Stomach smooth muscle (tissue), 2 donors: ENCODE data around the gene KLHL34.

Experiments used
- H3K27ac ChIP-seq: one replicate; pipeline ENCODE4 v1.7.0; 2013; ENCODE audit warnings: mild to moderate bottlenecking, low read length, inconsistent platforms
- H3K27me3 ChIP-seq, 2 donors: one replicate each; pipeline ENCODE4 v1.7.0; 2013; ENCODE audit warnings: low read length in 2 of 2; ENCODE audit not compliant: insufficient read depth in 2 of 2, control insufficient read depth in 1 of 2
- H3K36me3 ChIP-seq, 2 donors: one replicate each; pipeline ENCODE4 v1.7.0; 2013; ENCODE audit warnings: low read length in 2 of 2; ENCODE audit not compliant: control insufficient read depth in 2 of 2, insufficient read depth in 2 of 2
- H3K4me1 ChIP-seq: one replicate; pipeline ENCODE4 v1.7.0; 2013; ENCODE audit warnings: low read length; ENCODE audit not compliant: control insufficient read depth, insufficient read depth
- H3K4me3 ChIP-seq, 2 donors: one replicate each; pipeline ENCODE4 v1.7.0; 2013; ENCODE audit warnings: low read length in 2 of 2
- H3K9ac ChIP-seq, 2 donors: one replicate each; pipeline ENCODE4 v1.7.0; 2013; ENCODE audit warnings: low read length in 2 of 2, mild to moderate bottlenecking in 1 of 2
- H3K9me3 ChIP-seq, 2 donors: one replicate each; pipeline ENCODE4 v1.7.0; 2013; ENCODE audit warnings: low read length in 2 of 2; ENCODE audit not compliant: control insufficient read depth in 2 of 2
- donor health status: healthy.
- donor health status: Pancreatic carcinoma.

KLHL34 gene

DNA sequence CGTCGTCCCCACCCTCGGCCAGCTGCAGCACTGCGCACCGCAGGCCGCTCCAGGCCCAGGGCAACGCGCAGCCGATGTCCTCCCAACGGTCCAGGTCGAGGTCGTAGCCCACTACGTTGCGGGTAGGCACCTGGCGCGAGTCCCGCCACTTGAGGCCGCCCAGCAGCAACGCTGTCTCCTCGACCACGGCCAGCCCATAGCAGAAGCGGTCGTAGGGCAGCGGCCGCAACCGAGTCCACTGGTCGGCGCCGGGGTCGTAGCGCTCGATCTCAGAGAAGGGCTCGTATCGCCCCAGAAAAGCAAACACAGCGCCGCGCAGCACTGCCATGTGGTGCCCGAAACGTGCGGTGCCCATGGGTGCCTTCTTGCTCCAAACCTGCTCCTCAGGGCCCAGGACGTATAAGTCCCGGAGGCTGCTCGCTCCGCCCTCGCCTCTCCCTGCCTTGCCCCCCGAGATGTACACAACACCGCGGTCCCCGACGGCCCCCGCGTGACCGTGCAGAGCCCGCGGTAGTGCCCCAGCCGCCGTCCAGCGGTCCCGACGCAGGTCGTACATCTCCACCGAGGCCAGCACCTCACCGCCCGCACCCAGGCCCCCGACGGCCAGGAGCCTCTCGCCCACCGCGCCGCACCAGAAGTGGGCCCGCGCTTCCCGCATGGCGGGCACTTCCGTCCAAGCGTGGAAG is 2.1 kb downstream of the KLHL34 start:
- Histone ChIP-seq H3K27me3 (peaks cover 0 to 16% of the 10 kb centered on the region in 2 donors), H3K4me3 (peak overlapping the region in 1 of 2 donors; percentile 44), H3K4me1 (peaks cover 5% of the 10 kb centered on the region), H3K9ac (no peak overlapping the region), H3K27ac (no peak overlapping the region), H3K9me3 (no peaks in the 10 kb centered on the region), H3K36me3 (no peaks in the 10 kb centered on the region)

DNA sequence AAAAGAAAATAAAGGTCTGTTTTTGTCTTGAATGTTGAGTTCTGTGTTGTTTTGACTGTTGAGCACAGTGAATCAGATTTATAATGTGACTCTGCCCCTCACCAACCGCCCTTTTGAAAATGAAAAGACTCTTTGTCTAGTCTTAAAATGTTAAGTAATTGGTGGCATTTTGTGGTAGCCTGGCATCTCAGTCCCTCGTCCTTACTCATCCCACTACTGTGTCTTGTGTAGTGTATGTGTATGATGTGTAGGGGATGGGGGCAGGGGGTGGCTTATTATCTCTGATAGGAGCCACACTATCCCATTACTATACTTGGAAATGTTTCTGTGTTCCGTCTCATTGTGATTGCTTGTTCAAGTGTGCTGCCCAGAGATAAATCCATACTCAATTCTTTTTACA is 12.2 kb downstream of the KLHL34 start:
- H3K9ac ChIP-seq, result no peak overlapping the region
- no peaks in the 10 kb centered on the region for H3K4me1 ChIP-seq
- no peaks in the 10 kb centered on the region for H3K36me3 ChIP-seq
- no peak overlapping the region for H3K4me3 ChIP-seq
- no peak overlapping the region for H3K27ac ChIP-seq
- no peaks in the 10 kb centered on the region for H3K9me3 ChIP-seq
- H3K27me3 ChIP-seq, result no peaks in the 10 kb centered on the region

DNA sequence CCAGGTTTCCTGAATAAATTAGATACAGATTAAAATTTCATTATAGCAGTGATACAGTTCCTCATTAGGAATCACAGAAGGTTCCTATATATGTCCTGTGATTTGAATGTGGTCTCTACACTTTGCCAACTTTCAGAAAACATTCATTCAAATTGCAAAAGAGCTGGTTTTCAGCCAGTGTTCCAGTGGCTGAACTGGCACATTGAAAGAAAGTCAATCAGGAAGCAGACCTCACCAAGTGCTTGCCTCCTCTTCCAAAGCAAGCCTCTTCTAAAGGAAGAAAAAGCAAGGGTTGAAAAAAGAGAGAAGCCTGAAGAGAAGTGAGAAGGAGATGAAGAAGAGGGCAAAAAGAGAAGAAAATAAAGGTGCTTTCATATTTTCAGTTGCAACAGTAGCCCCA is 12.7 kb downstream of the KLHL34 start:
- no peak overlapping the region for H3K4me3 ChIP-seq
- no peaks in the 10 kb centered on the region for H3K27me3 ChIP-seq
- no peaks in the 10 kb centered on the region for H3K4me1 ChIP-seq
- no peaks in the 10 kb centered on the region for H3K36me3 ChIP-seq
- H3K9ac ChIP-seq, result no peak overlapping the region
- H3K27ac ChIP-seq, result no peak overlapping the region
- H3K9me3 ChIP-seq, result no peaks in the 10 kb centered on the region

DNA sequence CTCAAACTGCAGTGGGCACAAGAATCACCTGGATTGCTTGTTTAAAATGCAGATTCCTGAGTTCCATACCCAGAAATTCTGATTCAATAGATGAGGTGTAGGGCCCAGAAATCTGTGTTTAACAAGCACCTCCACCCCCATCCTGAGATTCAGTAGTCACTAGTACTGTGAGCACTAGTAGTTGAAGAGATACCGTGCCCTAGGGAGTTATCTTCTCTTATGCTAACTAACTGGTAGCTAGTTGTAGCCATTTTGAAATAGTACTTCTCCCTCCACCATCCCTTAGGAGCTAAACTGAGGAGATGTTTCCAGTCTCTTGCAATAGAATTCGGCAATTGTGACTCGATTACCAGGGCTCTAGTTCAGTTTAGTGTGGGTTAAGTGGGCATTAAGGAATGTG is 18.4 kb downstream of the KLHL34 start:
- Histone ChIP-seq H3K4me3 (no peak overlapping the region), H3K4me1 (no peaks in the 10 kb centered on the region), H3K36me3 (no peaks in the 10 kb centered on the region), H3K27ac (no peak overlapping the region), H3K9me3 (no peaks in the 10 kb centered on the region), H3K9ac (no peak overlapping the region), H3K27me3 (no peaks in the 10 kb centered on the region)

DNA sequence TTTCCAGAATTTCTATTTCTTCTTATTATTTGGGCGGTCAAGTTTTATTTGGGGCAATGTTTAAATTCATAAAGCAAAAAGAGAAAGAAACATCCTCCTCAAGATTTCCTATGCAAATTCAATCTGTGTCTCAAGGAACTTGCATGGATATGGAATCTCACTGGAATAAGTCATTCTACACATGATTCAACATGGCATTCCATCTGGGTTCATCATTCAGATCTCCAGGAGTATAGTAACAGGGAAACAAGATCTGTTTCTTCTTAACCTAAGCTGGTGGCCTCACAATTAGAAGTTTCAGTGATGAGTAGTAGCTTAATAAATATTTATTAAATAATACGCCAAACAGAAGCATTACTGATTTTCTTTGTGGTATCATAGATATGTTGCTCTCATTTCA is 19.8 kb downstream of the KLHL34 start:
- H3K27ac ChIP-seq, result no peak overlapping the region
- no peaks in the 10 kb centered on the region for H3K36me3 ChIP-seq

DNA sequence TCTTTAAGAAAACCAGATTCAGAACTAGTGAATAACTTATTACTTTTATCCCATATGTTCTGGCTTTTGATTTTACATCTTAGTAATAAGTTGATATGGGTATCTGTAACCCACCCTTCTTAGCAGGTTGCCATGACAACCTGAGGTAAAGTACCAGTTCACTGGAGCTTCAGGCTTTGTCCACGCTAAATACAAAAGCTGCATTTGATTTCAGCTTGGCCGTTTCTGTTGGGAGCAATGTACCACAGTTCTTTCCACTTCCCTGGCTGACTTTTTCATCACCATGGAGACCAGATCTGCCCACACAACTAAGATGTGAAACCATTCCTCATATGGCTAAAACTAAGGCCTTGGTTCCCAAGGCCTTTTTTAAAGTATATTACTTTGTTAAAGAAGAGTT is 26.1 kb downstream of the KLHL34 start:
- Histone ChIP-seq H3K27me3 (no peaks in the 10 kb centered on the region), H3K4me3 (no peak overlapping the region), H3K27ac (no peak overlapping the region), H3K4me1 (no peaks in the 10 kb centered on the region), H3K9ac (no peak overlapping the region), H3K9me3 (no peaks in the 10 kb centered on the region), H3K36me3 (no peaks in the 10 kb centered on the region)

More for the DNA sequence above, 19.8 kb downstream of the KLHL34 start:
- Histone ChIP-seq H3K9me3 (no peaks in the 10 kb centered on the region), H3K9ac (no peak overlapping the region), H3K4me3 (no peak overlapping the region), H3K4me1 (no peaks in the 10 kb centered on the region), H3K27me3 (no peaks in the 10 kb centered on the region)

DNA sequence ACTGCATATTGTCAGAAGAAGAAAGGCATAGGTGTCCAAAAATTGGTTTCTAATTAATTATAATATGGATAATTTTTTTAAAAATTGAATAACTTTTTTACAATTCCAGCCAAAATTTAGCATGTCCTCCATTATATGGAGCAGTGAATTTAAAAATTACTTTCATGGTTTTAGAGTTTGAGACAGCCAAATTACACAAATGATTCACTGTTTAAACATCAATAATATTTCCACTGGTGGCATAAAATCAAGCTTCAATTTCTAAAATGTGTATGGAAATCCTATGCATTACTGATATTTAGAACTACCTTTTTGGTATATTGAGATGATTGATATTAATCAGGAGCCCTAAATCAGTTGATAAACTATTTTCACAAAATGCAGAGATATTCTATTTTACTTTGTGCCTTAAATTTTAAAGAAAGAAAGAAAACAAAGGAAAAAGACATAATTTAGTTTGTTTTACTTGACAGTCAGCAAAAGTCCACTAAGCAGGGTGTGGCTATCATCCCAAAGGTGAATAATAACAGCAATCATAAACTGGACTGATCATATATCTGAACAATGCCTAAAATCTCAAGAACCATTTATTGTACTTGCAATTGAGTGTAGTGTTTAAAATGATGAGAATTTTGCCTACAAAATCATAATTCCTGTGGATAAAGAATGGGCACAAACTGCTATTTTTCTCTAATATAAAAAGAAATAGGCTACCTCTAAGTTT is 34.2 kb downstream of the KLHL34 start:
- no peaks in the 10 kb centered on the region for H3K36me3 ChIP-seq
- H3K4me1 ChIP-seq, result no peaks in the 10 kb centered on the region
- no peak overlapping the region for H3K27ac ChIP-seq
- no peak overlapping the region for H3K4me3 ChIP-seq
- no peak overlapping the region for H3K9ac ChIP-seq
- no peaks in the 10 kb centered on the region for H3K27me3 ChIP-seq
- no peaks in the 10 kb centered on the region for H3K9me3 ChIP-seq

DNA sequence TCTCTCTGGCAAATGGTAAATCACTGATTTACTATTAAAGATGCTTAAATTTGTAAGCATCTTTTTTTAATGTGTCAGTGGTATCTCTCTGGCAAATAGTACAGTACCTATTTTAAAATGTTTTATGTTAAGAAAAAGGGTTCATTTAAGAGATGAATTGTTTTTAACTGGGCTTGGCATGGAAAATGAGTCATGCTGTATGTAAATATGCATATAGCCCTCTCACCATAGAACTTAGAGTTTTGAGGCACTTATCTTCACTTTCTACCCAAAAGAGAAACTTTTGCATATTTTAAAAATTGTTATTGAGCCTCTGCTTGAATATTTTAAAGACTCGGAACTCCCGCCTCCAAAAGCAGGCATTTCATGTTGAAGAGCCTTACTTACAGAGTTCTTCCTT is 37.9 kb downstream of the KLHL34 start:
- Histone ChIP-seq H3K36me3 (no peaks in the 10 kb centered on the region), H3K4me3 (no peak overlapping the region), H3K4me1 (no peaks in the 10 kb centered on the region), H3K27ac (no peak overlapping the region), H3K9me3 (no peaks in the 10 kb centered on the region), H3K27me3 (no peaks in the 10 kb centered on the region), H3K9ac (no peak overlapping the region)

DNA sequence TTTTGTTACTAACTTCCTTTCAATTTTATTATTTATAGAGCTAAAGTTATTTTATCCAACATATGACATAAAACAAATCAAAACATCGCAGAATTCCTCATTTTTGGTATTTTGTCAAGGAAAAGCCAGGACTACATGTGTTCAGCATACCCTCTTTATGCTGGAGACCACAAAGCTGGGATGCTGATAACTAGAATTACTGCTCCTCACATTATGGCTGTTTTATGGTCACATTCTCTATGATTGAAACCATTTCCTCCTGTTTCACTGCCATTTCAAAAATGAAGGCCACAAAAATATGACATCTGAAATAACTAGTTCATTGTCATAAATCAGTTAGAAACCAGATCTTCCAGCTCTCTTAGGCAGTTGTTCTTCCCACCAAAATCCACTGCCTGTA is 41.7 kb downstream of the KLHL34 start:
- Histone ChIP-seq H3K9me3 (no peaks in the 10 kb centered on the region), H3K9ac (no peak overlapping the region), H3K36me3 (no peaks in the 10 kb centered on the region), H3K4me3 (no peak overlapping the region), H3K27me3 (no peaks in the 10 kb centered on the region), H3K4me1 (no peaks in the 10 kb centered on the region), H3K27ac (no peak overlapping the region)

DNA sequence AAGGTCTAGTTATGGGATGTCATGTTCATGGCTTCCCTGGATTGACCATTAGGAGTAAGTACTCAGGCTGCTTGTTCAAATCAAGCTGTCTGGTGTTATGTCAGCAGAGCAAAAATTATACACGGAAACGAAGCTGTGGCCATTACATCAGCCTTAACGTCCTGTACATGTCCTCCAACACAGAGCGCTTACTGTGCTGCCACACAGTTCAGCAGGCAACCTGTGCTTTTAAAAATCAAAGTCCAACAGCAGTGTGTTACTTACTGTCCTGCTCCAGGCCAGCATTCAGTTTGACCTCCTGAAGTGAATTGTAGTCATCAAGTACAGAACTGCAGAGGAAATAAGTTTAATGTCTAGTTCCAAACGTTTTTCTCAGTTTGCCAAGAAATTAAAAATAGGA is 46.0 kb downstream of the KLHL34 start:
- Histone ChIP-seq H3K9me3 (no peaks in the 10 kb centered on the region), H3K9ac (no peak overlapping the region), H3K4me1 (no peaks in the 10 kb centered on the region), H3K27me3 (no peaks in the 10 kb centered on the region), H3K36me3 (no peaks in the 10 kb centered on the region), H3K4me3 (no peak overlapping the region), H3K27ac (no peak overlapping the region)

DNA sequence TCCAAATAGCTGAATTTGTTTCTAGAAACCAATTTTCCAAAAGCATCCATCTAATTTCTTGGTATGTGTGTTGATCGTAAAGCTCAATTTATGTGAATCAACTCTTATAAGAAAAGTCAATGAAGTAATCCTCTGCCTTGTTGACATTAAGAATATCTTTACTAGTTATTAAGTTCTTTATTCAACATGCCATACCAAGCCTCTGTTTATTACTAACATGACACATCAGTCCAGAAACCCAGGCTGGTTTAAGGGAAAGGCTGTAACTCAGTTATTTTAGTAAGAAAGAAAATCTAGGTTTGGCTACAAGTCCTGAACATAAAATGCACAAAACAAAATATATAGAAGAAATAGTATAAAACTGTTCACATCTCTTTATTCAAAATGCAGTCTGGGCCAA is 48.0 kb downstream of the KLHL34 start:
- Histone ChIP-seq H3K9me3 (no peaks in the 10 kb centered on the region), H3K4me1 (no peaks in the 10 kb centered on the region), H3K4me3 (no peak overlapping the region), H3K27me3 (no peaks in the 10 kb centered on the region), H3K27ac (no peak overlapping the region), H3K9ac (no peak overlapping the region), H3K36me3 (no peaks in the 10 kb centered on the region)
